ENCODE data around the gene GIT2.
"Not testable (repeated sequence)": the region's sequence is repeated elsewhere in the genome, so short reads cannot be mapped to it uniquely, and the experiment has no call there.

GIT2 gene

GRCh38 chr12:110002676-110003515 is 6.7 kb upstream of the GIT2 start:
- DNase-seq: no peak

GRCh38 chr12:110001596-110001995 is 5.4 kb upstream of the GIT2 start:
- no peak for DNase-seq

GRCh38 chr12:109999983-110000505 is 3.9 kb upstream of the GIT2 start:
- peak; percentile 22 for DNase-seq

GRCh38 chr12:109999649-109999971 is 3.4 kb upstream of the GIT2 start:
- DNase-seq: no peak

- peak; percentile 94 for DNase-seq
Measured at GRCh38 chr12:109998904-109999648, 2.9 kb upstream of the GIT2 start, which contains the start of gene ANKRD13A. Gene ANKRD13A (plus strand): TSS chr12:109999430. CDS start chr12:109999689, 259 bp downstream.

GRCh38 chr12:109998241-109998903 is 2.2 kb upstream of the GIT2 start:
- DNase-seq: no peak

- no peak for DNase-seq
Measured at GRCh38 chr12:109997393-109997792, 1.2 kb upstream of the GIT2 start.

GRCh38 chr12:109996483-109996853 is 300 bp upstream of the GIT2 start:
- no peak for DNase-seq

- no peak for DNase-seq
Measured at GRCh38 chr12:109995361-109995685, 845 bp downstream of the GIT2 start.

GRCh38 chr12:109994401-109995175 is 1.6 kb downstream of the GIT2 start:
- DNase-seq: no peak

- DNase-seq: no peak
Measured at GRCh38 chr12:109993091-109993490, 3.1 kb downstream of the GIT2 start.

- no peak for DNase-seq
Measured at GRCh38 chr12:109991586-109991985, 4.6 kb downstream of the GIT2 start.

- DNase-seq: no peak
Measured at GRCh38 chr12:109989380-109989779, 6.8 kb downstream of the GIT2 start.

GRCh38 chr12:109988903-109989302 is 7.3 kb downstream of the GIT2 start:
- DNase-seq: no peak

- DNase-seq: no peak
Measured at GRCh38 chr12:109988274-109988673, 7.9 kb downstream of the GIT2 start.

GRCh38 chr12:109987615-109988014 is 8.6 kb downstream of the GIT2 start:
- DNase-seq: no peak

GRCh38 chr12:109986236-109986635 is 9.9 kb downstream of the GIT2 start:
- not testable (repeated sequence) for DNase-seq

- no peak for DNase-seq
Measured at GRCh38 chr12:109983432-109984142, 12.6 kb downstream of the GIT2 start.

GRCh38 chr12:109982210-109982609 is 14.0 kb downstream of the GIT2 start:
- DNase-seq: no peak

- DNase-seq: peak; percentile 27
Measured at GRCh38 chr12:109981311-109981710, 14.9 kb downstream of the GIT2 start.

GRCh38 chr12:109972821-109973220 is 23.3 kb downstream of the GIT2 start:
- DNase-seq: no peak

- DNase-seq: no peak
Measured at GRCh38 chr12:109968801-109969200, 27.4 kb downstream of the GIT2 start.
